Keratinocyte (primary cell): ENCODE measurements around the gene PCDH1. TPM values are rescaled to one million over a fixed set of nuclear protein-coding genes. Genes with fewer than 3 reads are reported as not detected.

Experiments used
- DNase-seq: peaks from one replicate; pipeline ENCODE4 v3.0.0-alpha.2; 2011; ENCODE audit warnings: low read depth, missing footprints, low spot score
- FAIRE-seq: peaks from 2 replicates; lab custom pipeline; 2011; peaks lifted over from hg19 to GRCh38; lab: Jason Lieb, UNC
- H2AFZ ChIP-seq: 2 replicates; pipeline ENCODE4 v1.6.0; 2012; ENCODE audit warnings: low read length, control low read depth, inconsistent platforms; ENCODE audit not compliant: control insufficient read depth
- H3K27ac ChIP-seq: 2 replicates; pipeline ENCODE4 v1.5.1; 2011; ENCODE audit warnings: low read length; ENCODE audit not compliant: control insufficient read depth, insufficient read depth
- H3K27me3 ChIP-seq: 3 replicates; pipeline ENCODE4 v1.6.0; 2011; ENCODE audit warnings: low read length; ENCODE audit not compliant: control insufficient read depth, insufficient read depth; ENCODE audit errors: extremely low read depth
- H3K36me3 ChIP-seq, 2 experiments: 2 replicates in 1 of 2; 3 replicates in 1 of 2; pipeline ENCODE4 v1.5.1; 2011; ENCODE audit warnings: low read length in 2 of 2, mild to moderate bottlenecking in 1 of 2; ENCODE audit not compliant: control insufficient read depth in 2 of 2, insufficient read depth in 2 of 2; ENCODE audit errors: extremely low read depth in 1 of 2
- H3K4me1 ChIP-seq: 3 replicates; pipeline ENCODE4 v1.5.1; 2011; ENCODE audit warnings: low read length; ENCODE audit not compliant: control insufficient read depth, insufficient read depth; ENCODE audit errors: extremely low read depth
- H3K4me2 ChIP-seq: 3 replicates; pipeline ENCODE4 v1.6.0; 2011; ENCODE audit warnings: low read depth, low read length; ENCODE audit not compliant: control insufficient read depth, insufficient read depth; ENCODE audit errors: extremely low read depth
- H3K4me3 ChIP-seq, 3 experiments: fragments of 200-600 bp in 1 of 3; sonication (generic) in 1 of 3; 2 replicates in 2 of 3; 3 replicates in 1 of 3; pipeline ENCODE4 v1.5.1; 2011 to 2016; ENCODE audit warnings: low read length in 3 of 3, mild to moderate bottlenecking in 3 of 3, control low read depth in 2 of 3, inconsistent platforms in 1 of 3, low read depth in 1 of 3, mixed read lengths in 1 of 3, mixed run types in 1 of 3, moderate library complexity in 1 of 3; ENCODE audit not compliant: control insufficient read depth in 2 of 3, insufficient read depth in 2 of 3; ENCODE audit errors: extremely low read depth in 1 of 3
- H3K79me2 ChIP-seq: 2 replicates; pipeline ENCODE4 v1.6.0; 2012; ENCODE audit warnings: low read length; ENCODE audit not compliant: control insufficient read depth, insufficient read depth
- H3K9ac ChIP-seq: 3 replicates; pipeline ENCODE4 v1.6.0; 2011; ENCODE audit warnings: low read length; ENCODE audit not compliant: control insufficient read depth, insufficient read depth; ENCODE audit errors: extremely low read depth
- H3K9me1 ChIP-seq: 3 replicates; pipeline ENCODE4 v1.6.0; 2011; ENCODE audit warnings: low read length; ENCODE audit not compliant: control insufficient read depth, insufficient read depth; ENCODE audit errors: extremely low read depth
- H3K9me3 ChIP-seq: 2 replicates; pipeline ENCODE4 v1.5.1; 2012; ENCODE audit warnings: low read depth, low read length; ENCODE audit not compliant: control insufficient read depth
- H4K20me1 ChIP-seq: 3 replicates; pipeline ENCODE4 v1.6.0; 2011; ENCODE audit warnings: low read length; ENCODE audit not compliant: control insufficient read depth, insufficient read depth; ENCODE audit errors: extremely low read depth
- CTCF ChIP-seq, 3 experiments: IDR thresholded peaks in 1 of 3; conservative IDR thresholded peaks in 1 of 3; optimal IDR thresholded peaks in 1 of 3; 2 replicates in 2 of 3; 3 replicates in 1 of 3; pipeline versions ENCODE3 to v1.5.1; 2011; ENCODE audit warnings: low read length in 3 of 3, mild to moderate bottlenecking in 3 of 3, moderate library complexity in 2 of 3, control low read depth in 1 of 3, inconsistent platforms in 1 of 3; ENCODE audit not compliant: insufficient read depth in 2 of 3; ENCODE audit errors: extremely low read depth in 1 of 3
- EZH2 ChIP-seq: IDR thresholded peaks from one replicate; pipeline ENCODE4 v1.6.1; 2012; ENCODE audit warnings: inconsistent platforms, mild to moderate bottlenecking, low read length, moderate library complexity
- dilution Hi-C: fragments of 300-500 bp; cut with MboI; formaldehyde crosslinking; loops from one replicate; pipeline ENCODE4 v1.7.0; 2020; ENCODE audit warnings: low sequenced_read_pairs; ENCODE audit not compliant: extremely low pct_ligation_motif_present
- polyA plus RNA-seq, 5 experiments: library from polyadenylated mRNA; depleted of rRNA in 3 of 5; stranded (reverse) in 3 of 5; stranded (forward) in 1 of 5; unstranded in 1 of 5; fragments of >200 nt; gene quantifications; 1 replicate in 1 of 5; 2 replicates in 3 of 5; 3 replicates in 1 of 5; pipeline versions ENCODE4 v1.2.1 to v1.2.3, GENCODE V29; 2011 to 2012; ENCODE audit warnings: missing spikeins in 2 of 5, low read depth in 1 of 5, low replicate concordance in 1 of 5

Gene PCDH1
- polyA plus RNA-seq, 1 donor (not counting 4 experiments of a cell fraction or from before 2014, with no cell fraction given), result 10.0 TPM

DNA sequence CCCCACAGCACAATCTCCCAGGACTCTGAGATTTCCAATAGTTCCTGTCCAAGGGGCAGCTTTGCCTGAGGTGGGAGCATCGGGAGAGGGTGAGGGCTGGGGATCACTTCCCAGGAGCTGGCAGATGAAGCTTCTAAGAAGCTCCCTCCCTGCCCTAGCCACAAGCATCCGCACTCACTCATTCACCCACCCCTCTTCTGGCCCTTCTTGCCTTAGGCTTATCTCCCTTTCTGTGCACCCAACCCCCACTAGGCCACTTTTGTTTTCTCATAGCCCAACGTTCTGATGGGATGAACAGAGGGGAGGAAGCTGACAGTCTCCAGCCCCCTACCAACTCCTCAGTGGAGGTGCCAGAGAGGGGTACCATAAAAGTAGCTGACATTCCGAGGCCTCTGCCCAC, 3.7 kb upstream of the PCDH1 start:
- dilution Hi-C loops, result no loop called here
- Histone ChIP-seq H3K4me3 (no peak overlapping the region), H3K9me3 (no peaks in the 10 kb centered on the region), H3K79me2 (peaks cover 4% of the 10 kb centered on the region), H2AFZ (no peak overlapping the region), H3K27me3 (peaks cover 54% of the 10 kb centered on the region), H3K27ac (no peak overlapping the region), H3K36me3 (no peaks in the 10 kb centered on the region), H3K9me1 (no peaks in the 10 kb centered on the region), H3K4me2 (no peak overlapping the region), H4K20me1 (no peaks in the 10 kb centered on the region), H3K4me1 (peaks cover 22% of the 10 kb centered on the region), H3K9ac (no peak overlapping the region)
- TF ChIP-seq EZH2 (no peak), CTCF (optimal IDR thresholded peaks at IDR 0.05 in 1 of 3, IDR thresholded peaks at IDR 0.05 in 1 of 3, conservative IDR thresholded peaks at IDR 0.05 in 1 of 3; ENCODE audit: extremely low read depth in 1 of 3, insufficient read depth in 2 of 3, low read length in 3 of 3) (no peak)
- no peak for FAIRE-seq
- DNase-seq, result no peak

- H3K36me3 ChIP-seq, result no peaks in the 10 kb centered on the region
- H3K9ac ChIP-seq, result no peak overlapping the region
- peaks cover 61% of the 10 kb centered on the region for H3K27me3 ChIP-seq
- H3K9me1 ChIP-seq, result no peaks in the 10 kb centered on the region
- peaks cover 26% of the 10 kb centered on the region for H3K4me1 ChIP-seq
- FAIRE-seq (no peak), DNase-seq (no peak)
- no peak for TF ChIP-seq EZH2
- TF ChIP-seq CTCF (optimal IDR thresholded peaks at IDR 0.05 in 1 of 3, IDR thresholded peaks at IDR 0.05 in 1 of 3, conservative IDR thresholded peaks at IDR 0.05 in 1 of 3; ENCODE audit: extremely low read depth in 1 of 3, insufficient read depth in 2 of 3, low read length in 3 of 3), result no peak
- H3K4me2 ChIP-seq, result no peak overlapping the region
- no peak overlapping the region for H2AFZ ChIP-seq
- no peak overlapping the region for H3K27ac ChIP-seq
- no peak overlapping the region for H3K4me3 ChIP-seq
- no peaks in the 10 kb centered on the region for H3K9me3 ChIP-seq
- H3K79me2 ChIP-seq, result peaks cover 4% of the 10 kb centered on the region
- H4K20me1 ChIP-seq, result no peaks in the 10 kb centered on the region
- dilution Hi-C loops, result no loop called here
Measured at GRCh38 chr5:141880961-141881801, 3.0 kb upstream of the PCDH1 start.
